ENCODE measurements around the gene NT5C2. TPM values are rescaled to one million over a fixed set of nuclear protein-coding genes. Genes with fewer than 3 reads are reported as not detected.

The NT5C2 gene
- total and polyA plus RNA-seq, 2 donors (not counting 1 experiment from before 2014, with no cell fraction given): 38.6 to 80.8 TPM

- H3K9ac ChIP-seq (ENCODE audit: low read length): no peak overlapping the region
- CTCF ChIA-PET: no interaction called here
- Mint-ChIP-seq H3K9me3 (ENCODE audit: insufficient read depth) (no peaks in the 10 kb centered on the region), H3K4me1 (peaks cover 7% of the 10 kb centered on the region), H3K27ac (no peak overlapping the region), H3K4me3 (no peak overlapping the region), H3K27me3 (no peaks in the 10 kb centered on the region)
- POLR2A ChIA-PET: no interaction called here
- DNase-seq (no peak), ATAC-seq (ENCODE audit: low read depth) (no peak)
- no CpG with 5 or more reads among the region's 8 CpGs for WGBS (ENCODE audit: insufficient coverage)
- no peaks in the 10 kb centered on the region for H3K36me3 ChIP-seq (replicated peaks in 1 of 2; ENCODE audit: control extremely low read depth in 1 of 2, control insufficient read depth in 1 of 2, extremely low read depth in 1 of 2, insufficient read depth in 2 of 2, low read length in 1 of 2)
- H3K9me3 ChIP-seq (ENCODE audit: control extremely low read depth in 1 of 3, control insufficient read depth in 2 of 3, insufficient read depth in 1 of 3, low read length in 2 of 3): no peaks in the 10 kb centered on the region
- H3K4me1 ChIP-seq (ENCODE audit: control insufficient read depth in 2 of 2, insufficient read depth in 2 of 2, low read length in 2 of 2): peaks cover 4 to 7% of the 10 kb centered on the region in 2 donors
- no peak overlapping the region for H3K27ac ChIP-seq (ENCODE audit: low read length in 2 of 2)
- intact Hi-C loops (cut with micrococcal nuclease): no loop called here
- H3K4me3 ChIP-seq (ENCODE audit: control extremely low read depth in 1 of 5, extremely low read depth in 1 of 5, insufficient read depth in 1 of 5, low read depth in 2 of 5, low read length in 4 of 5): no peak overlapping the region
- H3K4me2 ChIP-seq (replicated peaks; ENCODE audit: low read depth, low read length, poor library complexity, severe bottlenecking): no peak overlapping the region
- H4K20me1 ChIP-seq (ENCODE audit: control insufficient read depth, insufficient read depth, low read length, poor library complexity, severe bottlenecking): no peaks in the 10 kb centered on the region
- H3K27me3 ChIP-seq (replicated peaks in 1 of 4; ENCODE audit: control extremely low read depth in 1 of 4, control insufficient read depth in 3 of 4, insufficient read depth in 4 of 4, low read length in 3 of 4): no peaks in the 10 kb centered on the region
- H3K79me2 ChIP-seq (ENCODE audit: control insufficient read depth, insufficient read depth, low read length): no peaks in the 10 kb centered on the region
- no peak overlapping the region for H2AFZ ChIP-seq (ENCODE audit: insufficient read depth, low read depth, low read length, poor library complexity, severe bottlenecking)
- no peak for TF ChIP-seq EZH2 (IDR thresholded peaks at IDR 0.05; ENCODE audit: borderline replicate concordance, insufficient read depth, low read depth, low read length, poor library complexity, severe bottlenecking)
- no peak for TF ChIP-seq CTCF (IDR thresholded peaks at IDR 0.05)
Observed at GRCh38 chr10:103198648-103199047, 5.6 kb upstream of the NT5C2 start.

GRCh38 chr10:103197903-103198302 is 4.8 kb upstream of the NT5C2 start:
- 50% methylated on average over 1 of the region's 2 CpGs for WGBS (ENCODE audit: insufficient coverage)
- peaks cover 8 to 11% of the 10 kb centered on the region in 2 donors for H3K4me1 ChIP-seq (ENCODE audit: control insufficient read depth in 2 of 2, insufficient read depth in 2 of 2, low read length in 2 of 2)
- no peaks in the 10 kb centered on the region for H3K27me3 ChIP-seq (replicated peaks in 1 of 4; ENCODE audit: control extremely low read depth in 1 of 4, control insufficient read depth in 3 of 4, insufficient read depth in 4 of 4, low read length in 3 of 4)
- Mint-ChIP-seq H3K4me3 (no peak overlapping the region), H3K9me3 (ENCODE audit: insufficient read depth) (no peaks in the 10 kb centered on the region), H3K27ac (no peak overlapping the region), H3K27me3 (no peaks in the 10 kb centered on the region), H3K4me1 (peaks cover 11% of the 10 kb centered on the region)
- no peak overlapping the region for H3K9ac ChIP-seq (ENCODE audit: low read length)
- ATAC-seq (ENCODE audit: low read depth) (no peak), DNase-seq (no peak)
- H3K27ac ChIP-seq (ENCODE audit: low read length in 2 of 2): no peak overlapping the region
- H3K9me3 ChIP-seq (ENCODE audit: control extremely low read depth in 1 of 3, control insufficient read depth in 2 of 3, insufficient read depth in 1 of 3, low read length in 2 of 3): no peaks in the 10 kb centered on the region
- ChIA-PET POLR2A (no interaction called here), CTCF (interaction anchor here (0.9 kb wide), 1 partner anchor 10 kb away, joined by 8 read pairs; no protein-coding TSS in a partner anchor)
- H2AFZ ChIP-seq (ENCODE audit: insufficient read depth, low read depth, low read length, poor library complexity, severe bottlenecking): no peak overlapping the region
- TF ChIP-seq CTCF (IDR thresholded peaks at IDR 0.05): no peak
- TF ChIP-seq EZH2 (IDR thresholded peaks at IDR 0.05; ENCODE audit: borderline replicate concordance, insufficient read depth, low read depth, low read length, poor library complexity, severe bottlenecking): no peak
- H3K79me2 ChIP-seq (ENCODE audit: control insufficient read depth, insufficient read depth, low read length): no peaks in the 10 kb centered on the region
- no peaks in the 10 kb centered on the region for H3K36me3 ChIP-seq (replicated peaks in 1 of 2; ENCODE audit: control extremely low read depth in 1 of 2, control insufficient read depth in 1 of 2, extremely low read depth in 1 of 2, insufficient read depth in 2 of 2, low read length in 1 of 2)
- no peak overlapping the region for H3K4me2 ChIP-seq (replicated peaks; ENCODE audit: low read depth, low read length, poor library complexity, severe bottlenecking)
- no peaks in the 10 kb centered on the region for H4K20me1 ChIP-seq (ENCODE audit: control insufficient read depth, insufficient read depth, low read length, poor library complexity, severe bottlenecking)
- H3K4me3 ChIP-seq (ENCODE audit: control extremely low read depth in 1 of 5, extremely low read depth in 1 of 5, insufficient read depth in 1 of 5, low read depth in 2 of 5, low read length in 4 of 5): peak overlapping the region in 1 of 5 experiments; percentile 25
- intact Hi-C loops (cut with micrococcal nuclease): no loop called here

Data from B cell (primary cell).